ENCODE data around the gene PTCD2. TPM values are rescaled to one million over a fixed set of nuclear protein-coding genes. Genes with fewer than 3 reads are reported as not detected.
"Not testable (repeated sequence)": the region's sequence is repeated elsewhere in the genome, so short reads cannot be mapped to it uniquely, and the experiment has no call there.

PTCD2 gene
- total RNA-seq, 1 donor from 2014 or later: 12.1 TPM

DNA sequence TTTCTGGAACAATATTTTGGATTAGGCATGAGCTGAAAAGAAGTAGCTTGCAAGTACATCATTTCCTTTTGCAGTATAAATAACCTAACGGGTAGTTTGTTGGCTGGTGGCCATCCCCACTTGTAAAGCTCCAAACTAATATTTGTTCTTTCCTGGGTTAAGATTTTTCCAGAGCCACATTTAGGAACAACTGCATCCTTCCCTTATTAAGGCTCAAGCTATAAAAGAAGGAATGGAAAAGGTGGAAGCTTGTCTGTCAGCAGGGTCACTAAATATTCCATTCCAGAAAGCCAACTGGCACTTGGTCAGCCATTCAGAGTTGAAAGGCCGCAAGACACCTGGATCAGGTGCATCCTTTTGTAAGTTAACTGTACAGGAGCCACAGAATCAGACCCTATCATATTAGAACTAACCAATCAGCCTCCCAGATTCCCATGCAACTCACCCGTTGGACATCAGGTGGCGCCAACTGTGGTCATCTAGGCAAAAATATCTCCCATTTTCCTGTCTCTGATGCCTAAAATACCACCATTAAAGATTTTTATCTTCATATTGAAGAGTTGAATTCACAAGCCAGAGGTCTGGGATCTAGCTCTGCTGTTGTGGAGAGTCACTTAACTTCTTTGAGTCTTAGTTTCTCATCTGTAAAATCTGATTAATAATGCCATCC, 82.9 kb downstream of the PTCD2 start:
- TF ChIP-seq CTCF (conservative IDR thresholded peaks at IDR 0.05): peak; percentile 61
- Mint-ChIP-seq H3K4me3 (no peak overlapping the region), H3K27ac (no peak overlapping the region), H3K4me1 (ENCODE audit: unreplicated experiment) (peaks cover 4% of the 10 kb centered on the region), H3K36me3 (peaks cover 6% of the 10 kb centered on the region), H3K27me3 (peaks cover 3% of the 10 kb centered on the region), H3K9me3 (peaks cover 9% of the 10 kb centered on the region)
- DNase-seq (ENCODE audit: extremely low spot score, unreplicated experiment): no peak

GRCh38 chr5:72404771-72405170, 84.6 kb downstream of the PTCD2 start:
- not testable (repeated sequence) for H3K9me3 Mint-ChIP-seq; H3K36me3 Mint-ChIP-seq; H3K4me3 Mint-ChIP-seq; DNase-seq (ENCODE audit: extremely low spot score, unreplicated experiment); H3K27me3 Mint-ChIP-seq; H3K4me1 Mint-ChIP-seq (ENCODE audit: unreplicated experiment); H3K27ac Mint-ChIP-seq

DNA sequence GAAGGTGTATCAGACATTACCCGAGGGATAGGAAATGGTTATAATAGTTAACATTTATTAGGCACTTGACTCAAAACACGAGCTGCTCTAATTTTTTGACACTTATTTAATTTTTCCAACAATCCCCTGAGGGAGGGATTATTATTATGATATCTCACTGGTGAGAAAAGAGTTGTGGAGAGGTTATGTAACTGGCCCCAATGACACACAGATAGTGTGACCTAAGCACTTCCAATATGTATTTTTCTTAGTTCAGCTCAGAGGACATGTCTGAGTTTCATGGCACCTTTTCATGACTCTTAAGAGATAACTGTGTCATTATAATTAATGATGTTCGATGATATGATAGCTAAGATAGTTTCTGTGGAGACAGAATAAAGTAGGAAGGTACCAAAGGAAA, 86.9 kb downstream of the PTCD2 start:
- DNase-seq (ENCODE audit: extremely low spot score, unreplicated experiment): no peak
- H3K9me3 Mint-ChIP-seq: peaks cover 3% of the 10 kb centered on the region
- no peaks in the 10 kb centered on the region for H3K4me1 Mint-ChIP-seq (ENCODE audit: unreplicated experiment)
- H3K27ac Mint-ChIP-seq: no peak overlapping the region
- no peaks in the 10 kb centered on the region for H3K27me3 Mint-ChIP-seq
- H3K36me3 Mint-ChIP-seq: peaks cover 1% of the 10 kb centered on the region
- H3K4me3 Mint-ChIP-seq: no peak overlapping the region
- TF ChIP-seq CTCF (conservative IDR thresholded peaks at IDR 0.05): no peak

GRCh38 chr5:72407541-72407940, 87.4 kb downstream of the PTCD2 start:
- no peaks in the 10 kb centered on the region for H3K27me3 Mint-ChIP-seq
- DNase-seq (ENCODE audit: extremely low spot score, unreplicated experiment): no peak
- no peaks in the 10 kb centered on the region for H3K36me3 Mint-ChIP-seq
- no peak overlapping the region for H3K27ac Mint-ChIP-seq
- no peaks in the 10 kb centered on the region for H3K9me3 Mint-ChIP-seq
- TF ChIP-seq CTCF (conservative IDR thresholded peaks at IDR 0.05): no peak
- no peak overlapping the region for H3K4me3 Mint-ChIP-seq
- no peaks in the 10 kb centered on the region for H3K4me1 Mint-ChIP-seq (ENCODE audit: unreplicated experiment)

DNA sequence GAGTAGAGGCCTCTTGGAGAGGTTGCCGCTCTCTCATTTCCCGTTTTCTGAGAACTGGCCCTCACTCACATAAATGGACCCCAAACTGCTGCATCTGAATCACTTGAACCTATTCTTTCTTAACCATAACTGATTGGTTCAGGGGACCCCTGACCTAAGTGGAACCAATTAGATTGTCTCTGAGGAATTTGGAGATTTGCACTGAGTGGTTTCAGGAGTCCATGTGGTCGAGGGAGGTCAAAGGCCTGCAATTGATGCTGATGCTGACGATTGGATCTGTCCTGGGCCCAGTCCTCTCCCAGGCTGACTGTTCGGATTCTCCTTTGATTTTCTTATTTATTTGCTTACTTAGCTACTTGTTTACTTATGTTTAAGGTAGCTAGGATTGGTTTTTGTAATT, 88.0 kb downstream of the PTCD2 start:
- TF ChIP-seq CTCF (conservative IDR thresholded peaks at IDR 0.05): no peak
- Mint-ChIP-seq H3K4me3 (no peak overlapping the region), H3K9me3 (no peaks in the 10 kb centered on the region), H3K36me3 (no peaks in the 10 kb centered on the region), H3K27ac (no peak overlapping the region), H3K27me3 (no peaks in the 10 kb centered on the region), H3K4me1 (ENCODE audit: unreplicated experiment) (no peaks in the 10 kb centered on the region)
- DNase-seq (ENCODE audit: extremely low spot score, unreplicated experiment): no peak

DNA sequence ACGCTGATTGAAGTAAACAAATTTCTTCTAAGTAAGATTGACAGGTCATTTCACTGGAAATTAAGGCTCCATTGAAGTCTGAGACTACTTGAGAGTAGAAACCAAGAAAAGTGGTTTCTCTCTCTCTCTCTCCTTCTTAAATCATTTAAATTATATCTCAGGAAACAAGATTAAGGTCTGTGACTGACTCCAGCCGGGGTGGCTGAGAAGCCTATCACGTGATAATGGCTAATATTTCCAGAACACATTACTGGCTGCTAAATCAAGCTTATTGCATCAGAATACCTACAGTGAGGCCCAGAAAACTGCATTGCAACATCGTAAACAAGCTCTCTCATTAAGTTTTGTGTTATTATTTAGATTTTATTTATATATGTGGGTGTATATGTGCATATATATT, 88.4 kb downstream of the PTCD2 start:
- no peak for DNase-seq (ENCODE audit: extremely low spot score, unreplicated experiment)
- no peaks in the 10 kb centered on the region for H3K9me3 Mint-ChIP-seq
- no peaks in the 10 kb centered on the region for H3K4me1 Mint-ChIP-seq (ENCODE audit: unreplicated experiment)
- H3K27me3 Mint-ChIP-seq: no peaks in the 10 kb centered on the region
- H3K4me3 Mint-ChIP-seq: no peak overlapping the region
- H3K36me3 Mint-ChIP-seq: no peaks in the 10 kb centered on the region
- H3K27ac Mint-ChIP-seq: no peak overlapping the region
- TF ChIP-seq CTCF (conservative IDR thresholded peaks at IDR 0.05): no peak
